ENCODE data around the gene NT5C1B. TPM values are rescaled to one million over a fixed set of nuclear protein-coding genes. Genes with fewer than 3 reads are reported as not detected.

Gene NT5C1B
- total and polyA plus RNA-seq, 2 experiments from 2014 or later, result not detected

DNA sequence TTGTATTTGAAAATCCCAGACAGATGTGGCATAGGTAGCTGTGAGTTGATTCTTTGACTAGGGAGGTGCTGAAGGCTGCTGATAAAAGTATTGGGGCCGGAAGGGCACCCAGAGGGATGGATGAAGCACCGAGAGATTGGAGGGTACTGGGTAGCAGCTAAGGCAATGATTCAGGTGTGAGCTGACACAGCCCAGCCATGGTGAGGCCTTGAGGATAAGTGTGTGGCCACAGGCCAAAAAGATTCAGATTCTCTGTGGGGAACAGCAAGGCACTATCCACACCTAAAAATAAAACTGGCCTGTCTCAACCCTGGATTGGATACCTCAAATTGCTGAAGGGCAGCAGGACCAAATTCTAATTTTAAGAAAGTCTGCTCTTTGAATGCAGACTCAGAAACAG, 64.1 kb downstream of the NT5C1B start:
- Histone ChIP-seq H2AFZ (no peak overlapping the region), H3K4me3 (no peak overlapping the region), H3K4me1 (ENCODE audit: insufficient read depth) (no peaks in the 10 kb centered on the region), H3K79me2 (replicated peaks; ENCODE audit: insufficient read depth) (no peaks in the 10 kb centered on the region), H4K20me1 (replicated peaks; ENCODE audit: insufficient read depth) (no peaks in the 10 kb centered on the region), H3K4me2 (no peak overlapping the region), H3F3A (replicated peaks; ENCODE audit: low read depth) (no peaks in the 10 kb centered on the region), H3K9me2 (ENCODE audit: insufficient read depth) (no peaks in the 10 kb centered on the region), H3K27me3 (ENCODE audit: insufficient read depth) (no peaks in the 10 kb centered on the region), H3K36me3 (ENCODE audit: insufficient read depth) (no peaks in the 10 kb centered on the region), H3K27ac (ENCODE audit: low read depth) (no peak overlapping the region)
- H3K4me3 Mint-ChIP-seq, result no peak overlapping the region
- DNase-seq (ENCODE audit: low spot score), result no peak
- H3K36me3 Mint-ChIP-seq (ENCODE audit: low read depth), result no peaks in the 10 kb centered on the region
- peaks cover 7% of the 10 kb centered on the region; the same call in 2 of the 3 replicates for H3K4me1 Mint-ChIP-seq
- TF ChIP-seq, protein P1, sequence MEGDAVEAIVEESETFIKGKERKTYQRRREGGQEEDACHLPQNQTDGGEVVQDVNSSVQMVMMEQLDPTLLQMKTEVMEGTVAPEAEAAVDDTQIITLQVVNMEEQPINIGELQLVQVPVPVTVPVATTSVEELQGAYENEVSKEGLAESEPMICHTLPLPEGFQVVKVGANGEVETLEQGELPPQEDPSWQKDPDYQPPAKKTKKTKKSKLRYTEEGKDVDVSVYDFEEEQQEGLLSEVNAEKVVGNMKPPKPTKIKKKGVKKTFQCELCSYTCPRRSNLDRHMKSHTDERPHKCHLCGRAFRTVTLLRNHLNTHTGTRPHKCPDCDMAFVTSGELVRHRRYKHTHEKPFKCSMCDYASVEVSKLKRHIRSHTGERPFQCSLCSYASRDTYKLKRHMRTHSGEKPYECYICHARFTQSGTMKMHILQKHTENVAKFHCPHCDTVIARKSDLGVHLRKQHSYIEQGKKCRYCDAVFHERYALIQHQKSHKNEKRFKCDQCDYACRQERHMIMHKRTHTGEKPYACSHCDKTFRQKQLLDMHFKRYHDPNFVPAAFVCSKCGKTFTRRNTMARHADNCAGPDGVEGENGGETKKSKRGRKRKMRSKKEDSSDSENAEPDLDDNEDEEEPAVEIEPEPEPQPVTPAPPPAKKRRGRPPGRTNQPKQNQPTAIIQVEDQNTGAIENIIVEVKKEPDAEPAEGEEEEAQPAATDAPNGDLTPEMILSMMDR (conservative IDR thresholded peaks at IDR 0.05; ENCODE audit: low read depth in 2 of 2), result no peak
- no peak for TF ChIP-seq EZH2phosphoT487 (IDR thresholded peaks at IDR 0.05; ENCODE audit: unreplicated experiment)
- TF ChIP-seq, protein P2, sequence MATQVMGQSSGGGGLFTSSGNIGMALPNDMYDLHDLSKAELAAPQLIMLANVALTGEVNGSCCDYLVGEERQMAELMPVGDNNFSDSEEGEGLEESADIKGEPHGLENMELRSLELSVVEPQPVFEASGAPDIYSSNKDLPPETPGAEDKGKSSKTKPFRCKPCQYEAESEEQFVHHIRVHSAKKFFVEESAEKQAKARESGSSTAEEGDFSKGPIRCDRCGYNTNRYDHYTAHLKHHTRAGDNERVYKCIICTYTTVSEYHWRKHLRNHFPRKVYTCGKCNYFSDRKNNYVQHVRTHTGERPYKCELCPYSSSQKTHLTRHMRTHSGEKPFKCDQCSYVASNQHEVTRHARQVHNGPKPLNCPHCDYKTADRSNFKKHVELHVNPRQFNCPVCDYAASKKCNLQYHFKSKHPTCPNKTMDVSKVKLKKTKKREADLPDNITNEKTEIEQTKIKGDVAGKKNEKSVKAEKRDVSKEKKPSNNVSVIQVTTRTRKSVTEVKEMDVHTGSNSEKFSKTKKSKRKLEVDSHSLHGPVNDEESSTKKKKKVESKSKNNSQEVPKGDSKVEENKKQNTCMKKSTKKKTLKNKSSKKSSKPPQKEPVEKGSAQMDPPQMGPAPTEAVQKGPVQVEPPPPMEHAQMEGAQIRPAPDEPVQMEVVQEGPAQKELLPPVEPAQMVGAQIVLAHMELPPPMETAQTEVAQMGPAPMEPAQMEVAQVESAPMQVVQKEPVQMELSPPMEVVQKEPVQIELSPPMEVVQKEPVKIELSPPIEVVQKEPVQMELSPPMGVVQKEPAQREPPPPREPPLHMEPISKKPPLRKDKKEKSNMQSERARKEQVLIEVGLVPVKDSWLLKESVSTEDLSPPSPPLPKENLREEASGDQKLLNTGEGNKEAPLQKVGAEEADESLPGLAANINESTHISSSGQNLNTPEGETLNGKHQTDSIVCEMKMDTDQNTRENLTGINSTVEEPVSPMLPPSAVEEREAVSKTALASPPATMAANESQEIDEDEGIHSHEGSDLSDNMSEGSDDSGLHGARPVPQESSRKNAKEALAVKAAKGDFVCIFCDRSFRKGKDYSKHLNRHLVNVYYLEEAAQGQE (IDR thresholded peaks at IDR 0.05; ENCODE audit: unreplicated experiment), result no peak
- TF ChIP-seq ZNF331 (CRISPR knock-in tag; IDR thresholded peaks at IDR 0.05; ENCODE audit: low read depth), result no peak
- TF ChIP-seq ZNF114 (CRISPR knock-in tag; IDR thresholded peaks at IDR 0.05), result no peak
- TF ChIP-seq JUNB (IDR thresholded peaks at IDR 0.05; ENCODE audit: unreplicated experiment), result no peak
- TF ChIP-seq, protein P3, sequence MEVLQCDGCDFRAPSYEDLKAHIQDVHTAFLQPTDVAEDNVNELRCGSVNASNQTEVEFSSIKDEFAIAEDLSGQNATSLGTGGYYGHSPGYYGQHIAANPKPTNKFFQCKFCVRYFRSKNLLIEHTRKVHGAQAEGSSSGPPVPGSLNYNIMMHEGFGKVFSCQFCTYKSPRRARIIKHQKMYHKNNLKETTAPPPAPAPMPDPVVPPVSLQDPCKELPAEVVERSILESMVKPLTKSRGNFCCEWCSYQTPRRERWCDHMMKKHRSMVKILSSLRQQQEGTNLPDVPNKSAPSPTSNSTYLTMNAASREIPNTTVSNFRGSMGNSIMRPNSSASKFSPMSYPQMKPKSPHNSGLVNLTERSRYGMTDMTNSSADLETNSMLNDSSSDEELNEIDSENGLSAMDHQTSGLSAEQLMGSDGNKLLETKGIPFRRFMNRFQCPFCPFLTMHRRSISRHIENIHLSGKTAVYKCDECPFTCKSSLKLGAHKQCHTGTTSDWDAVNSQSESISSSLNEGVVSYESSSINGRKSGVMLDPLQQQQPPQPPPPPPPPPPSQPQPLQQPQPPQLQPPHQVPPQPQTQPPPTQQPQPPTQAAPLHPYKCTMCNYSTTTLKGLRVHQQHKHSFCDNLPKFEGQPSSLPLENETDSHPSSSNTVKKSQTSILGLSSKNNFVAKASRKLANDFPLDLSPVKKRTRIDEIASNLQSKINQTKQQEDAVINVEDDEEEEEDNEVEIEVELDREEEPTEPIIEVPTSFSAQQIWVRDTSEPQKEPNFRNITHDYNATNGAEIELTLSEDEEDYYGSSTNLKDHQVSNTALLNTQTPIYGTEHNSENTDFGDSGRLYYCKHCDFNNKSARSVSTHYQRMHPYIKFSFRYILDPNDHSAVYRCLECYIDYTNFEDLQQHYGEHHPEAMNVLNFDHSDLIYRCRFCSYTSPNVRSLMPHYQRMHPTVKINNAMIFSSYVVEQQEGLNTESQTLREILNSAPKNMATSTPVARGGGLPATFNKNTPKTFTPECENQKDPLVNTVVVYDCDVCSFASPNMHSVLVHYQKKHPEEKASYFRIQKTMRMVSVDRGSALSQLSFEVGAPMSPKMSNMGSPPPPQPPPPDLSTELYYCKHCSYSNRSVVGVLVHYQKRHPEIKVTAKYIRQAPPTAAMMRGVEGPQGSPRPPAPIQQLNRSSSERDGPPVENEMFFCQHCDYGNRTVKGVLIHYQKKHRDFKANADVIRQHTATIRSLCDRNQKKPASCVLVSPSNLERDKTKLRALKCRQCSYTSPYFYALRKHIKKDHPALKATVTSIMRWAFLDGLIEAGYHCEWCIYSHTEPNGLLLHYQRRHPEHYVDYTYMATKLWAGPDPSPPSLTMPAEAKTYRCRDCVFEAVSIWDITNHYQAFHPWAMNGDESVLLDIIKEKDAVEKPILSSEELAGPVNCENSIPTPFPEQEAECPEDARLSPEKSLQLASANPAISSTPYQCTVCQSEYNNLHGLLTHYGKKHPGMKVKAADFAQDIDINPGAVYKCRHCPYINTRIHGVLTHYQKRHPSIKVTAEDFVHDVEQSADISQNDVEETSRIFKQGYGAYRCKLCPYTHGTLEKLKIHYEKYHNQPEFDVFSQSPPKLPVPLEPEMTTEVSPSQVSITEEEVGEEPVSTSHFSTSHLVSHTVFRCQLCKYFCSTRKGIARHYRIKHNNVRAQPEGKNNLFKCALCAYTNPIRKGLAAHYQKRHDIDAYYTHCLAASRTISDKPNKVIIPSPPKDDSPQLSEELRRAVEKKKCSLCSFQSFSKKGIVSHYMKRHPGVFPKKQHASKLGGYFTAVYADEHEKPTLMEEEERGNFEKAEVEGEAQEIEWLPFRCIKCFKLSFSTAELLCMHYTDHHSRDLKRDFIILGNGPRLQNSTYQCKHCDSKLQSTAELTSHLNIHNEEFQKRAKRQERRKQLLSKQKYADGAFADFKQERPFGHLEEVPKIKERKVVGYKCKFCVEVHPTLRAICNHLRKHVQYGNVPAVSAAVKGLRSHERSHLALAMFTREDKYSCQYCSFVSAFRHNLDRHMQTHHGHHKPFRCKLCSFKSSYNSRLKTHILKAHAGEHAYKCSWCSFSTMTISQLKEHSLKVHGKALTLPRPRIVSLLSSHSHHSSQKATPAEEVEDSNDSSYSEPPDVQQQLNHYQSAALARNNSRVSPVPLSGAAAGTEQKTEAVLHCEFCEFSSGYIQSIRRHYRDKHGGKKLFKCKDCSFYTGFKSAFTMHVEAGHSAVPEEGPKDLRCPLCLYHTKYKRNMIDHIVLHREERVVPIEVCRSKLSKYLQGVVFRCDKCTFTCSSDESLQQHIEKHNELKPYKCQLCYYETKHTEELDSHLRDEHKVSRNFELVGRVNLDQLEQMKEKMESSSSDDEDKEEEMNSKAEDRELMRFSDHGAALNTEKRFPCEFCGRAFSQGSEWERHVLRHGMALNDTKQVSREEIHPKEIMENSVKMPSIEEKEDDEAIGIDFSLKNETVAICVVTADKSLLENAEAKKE (CRISPR knock-in tag; IDR thresholded peaks at IDR 0.05), result no peak
- TF ChIP-seq STAT1 (IDR thresholded peaks at IDR 0.05; ENCODE audit: unreplicated experiment), result no peak
- no peak for TF ChIP-seq CREB1 (CRISPR knock-in tag; IDR thresholded peaks at IDR 0.05; ENCODE audit: low read depth)
- TF ChIP-seq EZH2 (IDR thresholded peaks at IDR 0.05; ENCODE audit: low read depth, unreplicated experiment), result no peak
- H3K27ac Mint-ChIP-seq, result no peak overlapping the region
- no peaks in the 10 kb centered on the region for H3K9me3 Mint-ChIP-seq
- H3K27me3 Mint-ChIP-seq (ENCODE audit: insufficient read depth, low read depth, poor library complexity), result no peaks in the 10 kb centered on the region
- ATAC-seq, result no peak
